Gastroesophageal sphincter (tissue), 3 donors: ENCODE data around the gene NOS1AP.

Experiments used
- EP300 ChIP-seq: sonication (generic); formaldehyde crosslinking; IDR thresholded peaks from one replicate; pipeline ENCODE4 v1.6.1; 2017; ENCODE audit warnings: antibody characterized with exemption, mild to moderate bottlenecking
- POLR2A ChIP-seq, 2 donors: fragments of 450-650 bp; IDR thresholded peaks; one replicate each; pipeline ENCODE4 v1.6.1; 2017; ENCODE audit warnings: antibody characterized with exemption in 2 of 2, mild to moderate bottlenecking in 2 of 2, moderate library complexity in 1 of 2
- POLR2AphosphoS5 ChIP-seq: sonication (generic); formaldehyde crosslinking; IDR thresholded peaks from one replicate; pipeline ENCODE4 v1.6.1; 2017; ENCODE audit warnings: antibody characterized with exemption
- TF ChIP-seq, protein P1 (sequence below), 4 experiments: fragments of 200-600 bp in 2 of 4; fragments of 450-650 bp in 2 of 4; sonication (generic) in 1 of 4; IDR thresholded peaks; one replicate each; pipeline ENCODE4 v1.5.1; 2017 to 2019; ENCODE audit warnings: antibody characterized with exemption in 4 of 4, mild to moderate bottlenecking in 2 of 4, moderate library complexity in 2 of 4

DNA sequence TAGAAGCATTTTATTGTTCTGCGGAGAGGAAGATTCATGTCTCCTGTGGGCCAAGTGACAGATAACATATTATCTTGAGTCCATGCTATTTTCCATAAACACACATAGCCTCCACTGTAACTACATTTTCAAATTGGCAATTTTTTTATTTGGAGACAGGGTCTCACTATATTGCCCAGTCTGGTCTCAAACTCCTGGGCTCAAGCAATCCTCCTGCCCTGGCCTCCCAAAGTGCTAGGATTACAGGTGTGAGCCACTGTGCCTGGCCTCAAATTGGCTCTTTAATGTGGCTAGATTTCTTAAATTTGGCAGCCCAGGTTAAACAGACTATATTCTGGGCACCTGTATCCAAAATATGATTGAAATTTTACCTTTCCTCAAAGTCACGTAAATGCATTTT is 13.8 kb downstream of the NOS1AP start:
- TF ChIP-seq POLR2A (IDR thresholded peaks at IDR 0.05) (no peak), EP300 (no peak), POLR2AphosphoS5 (no peak)
- TF ChIP-seq, protein P1, sequence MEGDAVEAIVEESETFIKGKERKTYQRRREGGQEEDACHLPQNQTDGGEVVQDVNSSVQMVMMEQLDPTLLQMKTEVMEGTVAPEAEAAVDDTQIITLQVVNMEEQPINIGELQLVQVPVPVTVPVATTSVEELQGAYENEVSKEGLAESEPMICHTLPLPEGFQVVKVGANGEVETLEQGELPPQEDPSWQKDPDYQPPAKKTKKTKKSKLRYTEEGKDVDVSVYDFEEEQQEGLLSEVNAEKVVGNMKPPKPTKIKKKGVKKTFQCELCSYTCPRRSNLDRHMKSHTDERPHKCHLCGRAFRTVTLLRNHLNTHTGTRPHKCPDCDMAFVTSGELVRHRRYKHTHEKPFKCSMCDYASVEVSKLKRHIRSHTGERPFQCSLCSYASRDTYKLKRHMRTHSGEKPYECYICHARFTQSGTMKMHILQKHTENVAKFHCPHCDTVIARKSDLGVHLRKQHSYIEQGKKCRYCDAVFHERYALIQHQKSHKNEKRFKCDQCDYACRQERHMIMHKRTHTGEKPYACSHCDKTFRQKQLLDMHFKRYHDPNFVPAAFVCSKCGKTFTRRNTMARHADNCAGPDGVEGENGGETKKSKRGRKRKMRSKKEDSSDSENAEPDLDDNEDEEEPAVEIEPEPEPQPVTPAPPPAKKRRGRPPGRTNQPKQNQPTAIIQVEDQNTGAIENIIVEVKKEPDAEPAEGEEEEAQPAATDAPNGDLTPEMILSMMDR (IDR thresholded peaks at IDR 0.05): no peak
